Islet precursor cell (in vitro differentiated cells): ENCODE measurements around the gene HSPA1L.
"Not testable (repeated sequence)": the region's sequence is repeated elsewhere in the genome, so short reads cannot be mapped to it uniquely, and the experiment has no call there.

Experiments used
- DNase-seq: peaks from one replicate; pipeline ENCODE4 v3.0.0-alpha.2; 2018

Gene HSPA1L

GRCh38 chr6:31811645-31812044, 3.4 kb downstream of the HSPA1L start:
- no peak for DNase-seq

- DNase-seq = not testable (repeated sequence)
Measured at GRCh38 chr6:31808599-31808998, 6.5 kb downstream of the HSPA1L start.

- peak; percentile 99 for DNase-seq
Measured at GRCh38 chr6:31806470-31807272, 8.4 kb downstream of the HSPA1L start, which contains the start of gene LSM2. Gene LSM2, minus strand, starts transcription at chr6:31806966. Its CDS starts 209 bp downstream, at chr6:31806757.

- no peak for DNase-seq
Measured at GRCh38 chr6:31805939-31806469, 9.1 kb downstream of the HSPA1L start.

GRCh38 chr6:31801031-31801927, 13.8 kb downstream of the HSPA1L start:
- not testable (repeated sequence) for DNase-seq

GRCh38 chr6:31799781-31800180, 15.3 kb downstream of the HSPA1L start:
- no peak for DNase-seq

GRCh38 chr6:31797588-31797987, 17.5 kb downstream of the HSPA1L start:
- DNase-seq = no peak

GRCh38 chr6:31796993-31797385, 18.1 kb downstream of the HSPA1L start:
- DNase-seq = no peak

GRCh38 chr6:31795616-31796298, 19.3 kb downstream of the HSPA1L start, which contains the start of gene VARS1:
Gene VARS1, minus strand, starts transcription at chr6:31795752. Its CDS starts 535 bp downstream, at chr6:31795217.
- DNase-seq = peak; percentile 97

- no peak for DNase-seq
Measured at GRCh38 chr6:31794866-31795615, 20.0 kb downstream of the HSPA1L start.

- peak; percentile 57 for DNase-seq
Measured at GRCh38 chr6:31794294-31794865, 20.7 kb downstream of the HSPA1L start.

GRCh38 chr6:31793927-31794245, 21.2 kb downstream of the HSPA1L start:
- not testable (repeated sequence) for DNase-seq

- peak; percentile 83 for DNase-seq
Measured at GRCh38 chr6:31792761-31793171, 22.3 kb downstream of the HSPA1L start.

- no peak for DNase-seq
Measured at GRCh38 chr6:31792090-31792374, 23.1 kb downstream of the HSPA1L start.

- peak; percentile 82 for DNase-seq
Measured at GRCh38 chr6:31791324-31792089, 23.6 kb downstream of the HSPA1L start.

- no peak for DNase-seq
Measured at GRCh38 chr6:31785475-31785874, 29.6 kb downstream of the HSPA1L start.

GRCh38 chr6:31784098-31784925, 30.8 kb downstream of the HSPA1L start:
- no peak for DNase-seq

GRCh38 chr6:31782126-31782855, 32.8 kb downstream of the HSPA1L start:
- DNase-seq = peak; percentile 47
